Activated CD8-positive, alpha-beta memory T cell treated with anti-CD3 and anti-CD28 coated beads for 24 hours (primary cell): Measurements from ENCODE around the gene CCDC171.
"Not testable (repeated sequence)": the region's sequence is repeated elsewhere in the genome, so short reads cannot be mapped to it uniquely, and the experiment has no call there.

Experiments
- DNase-seq: peaks from one replicate; pipeline ENCODE4 v3.0.0-alpha.2; 2020

Gene CCDC171

GRCh38 chr9:15769547-15769946, 216.7 kb downstream of the CCDC171 start:
- DNase-seq, result no peak

- DNase-seq, result no peak
These were observed 226.0 kb downstream of the CCDC171 start for GRCh38 chr9:15778861-15779260.

GRCh38 chr9:15782106-15782505, 229.3 kb downstream of the CCDC171 start:
- no peak for DNase-seq

GRCh38 chr9:15785584-15785983, 232.7 kb downstream of the CCDC171 start:
- DNase-seq, result no peak

GRCh38 chr9:15786616-15787015, 233.8 kb downstream of the CCDC171 start:
- DNase-seq, result no peak

- not testable (repeated sequence) for DNase-seq
These were observed 257.5 kb downstream of the CCDC171 start for GRCh38 chr9:15810219-15810899.

GRCh38 chr9:15813076-15813475, 260.2 kb downstream of the CCDC171 start:
- DNase-seq, result no peak

GRCh38 chr9:15824310-15824709, 271.5 kb downstream of the CCDC171 start:
- no peak for DNase-seq

GRCh38 chr9:15831384-15831783, 278.5 kb downstream of the CCDC171 start:
- no peak for DNase-seq

- DNase-seq, result no peak
These were observed 281.7 kb downstream of the CCDC171 start for GRCh38 chr9:15834541-15834940.

GRCh38 chr9:15837079-15837679, 284.3 kb downstream of the CCDC171 start:
- no peak for DNase-seq

GRCh38 chr9:15842051-15842450, 289.2 kb downstream of the CCDC171 start:
- no peak for DNase-seq

- DNase-seq, result no peak
These were observed 290.5 kb downstream of the CCDC171 start for GRCh38 chr9:15843316-15843715.

GRCh38 chr9:15843931-15844330, 291.1 kb downstream of the CCDC171 start:
- no peak for DNase-seq

- DNase-seq, result no peak
These were observed 293.8 kb downstream of the CCDC171 start for GRCh38 chr9:15846611-15847010.

- no peak for DNase-seq
These were observed 297.0 kb downstream of the CCDC171 start for GRCh38 chr9:15849871-15850270.

- DNase-seq, result no peak
These were observed 298.9 kb downstream of the CCDC171 start for GRCh38 chr9:15851766-15852165.

- DNase-seq, result no peak
These were observed 303.7 kb downstream of the CCDC171 start for GRCh38 chr9:15856591-15856990.

GRCh38 chr9:15867334-15867733, 314.5 kb downstream of the CCDC171 start:
- no peak for DNase-seq

- DNase-seq, result no peak
These were observed 315.1 kb downstream of the CCDC171 start for GRCh38 chr9:15867988-15868387.

GRCh38 chr9:15873573-15874177, 320.8 kb downstream of the CCDC171 start:
- DNase-seq, result no peak

GRCh38 chr9:15882328-15882727, 329.5 kb downstream of the CCDC171 start:
- no peak for DNase-seq

- no peak for DNase-seq
These were observed 330.0 kb downstream of the CCDC171 start for GRCh38 chr9:15882883-15883282.

GRCh38 chr9:15885464-15885863, 332.6 kb downstream of the CCDC171 start:
- DNase-seq, result no peak
